PC-3 (cell line): ENCODE measurements around the gene PACSIN3. TPM values are rescaled to one million over a fixed set of nuclear protein-coding genes. Genes with fewer than 3 reads are reported as not detected.
A peak's percentile ranks its signal among the peaks of the same experiment; 100 is the strongest.

Experiments
- ATAC-seq: fragments of 200-7000 bp; cut with Tn5 transposase; 2 replicates; pipeline ENCODE4 v1.9.1; 2020; ENCODE audit warnings: mild to moderate bottlenecking, moderate library complexity
- BruUV-seq: library from RNA; stranded (reverse); fragments of 400-500 nt; replicated peaks from 2 replicates; lab custom pipeline; 2021; lab: Mats Ljungman, UMichigan
- CTCF ChIA-PET: fragments of 300-600 bp; sonication (Branson Sonifier 250); formaldehyde crosslinking; loops from one replicate; lab custom pipeline; 2022; ENCODE audit warnings: antibody characterized with exemption; lab: Charles Lee
- POLR2A ChIA-PET: fragments of 300-600 bp; sonication (Branson Sonifier 250); formaldehyde crosslinking; loops from one replicate; lab custom pipeline; 2022; ENCODE audit warnings: antibody characterized with exemption; ENCODE audit not compliant: unreplicated experiment; lab: Charles Lee
- DNase-seq: peaks from one replicate; pipeline ENCODE4 v3.0.0-alpha.2; 2015
- H2AFZ ChIP-seq: fragments of 300-600 bp; sonication (generic); 2 replicates; pipeline ENCODE4 v1.6.0; 2016; ENCODE audit warnings: antibody characterized with exemption, low read length
- H3F3A ChIP-seq: fragments of 300-600 bp; sonication (generic); one replicate; pipeline ENCODE4 v1.6.0; 2017; ENCODE audit warnings: antibody characterized with exemption, low read length, control low read depth, mild to moderate bottlenecking; ENCODE audit not compliant: unreplicated experiment
- H3K27ac ChIP-seq: fragments of 300-600 bp; sonication (generic); 2 replicates; pipeline ENCODE4 v1.5.1; 2016; ENCODE audit warnings: mild to moderate bottlenecking, low read length
- H3K27me3 ChIP-seq: fragments of 300-600 bp; sonication (generic); 2 replicates; pipeline ENCODE4 v1.6.1; 2016; ENCODE audit warnings: low read length, mixed read lengths
- H3K36me3 ChIP-seq: fragments of 300-600 bp; sonication (generic); 2 replicates; pipeline ENCODE4 v1.6.1; 2016; ENCODE audit warnings: low read depth, mixed run types, low read length, mixed read lengths
- H3K4me1 ChIP-seq: fragments of 300-600 bp; sonication (generic); 2 replicates; pipeline ENCODE4 v1.5.1; 2016; ENCODE audit warnings: low read length; ENCODE audit not compliant: insufficient read depth
- H3K4me2 ChIP-seq: fragments of 300-600 bp; sonication (generic); 2 replicates; pipeline ENCODE4 v1.6.0; 2016; ENCODE audit warnings: low read length
- H3K4me3 ChIP-seq: fragments of 300-600 bp; sonication (generic); 2 replicates; pipeline ENCODE4 v1.5.1; 2016; ENCODE audit warnings: mild to moderate bottlenecking, low read length, mixed read lengths
- H3K79me2 ChIP-seq: fragments of 300-600 bp; sonication (generic); 2 replicates; pipeline ENCODE4 v1.6.1; 2017; ENCODE audit warnings: low read length, mixed read lengths
- H3K9ac ChIP-seq: fragments of 300-600 bp; sonication (generic); 2 replicates; pipeline ENCODE4 v1.6.0; 2016; ENCODE audit warnings: mild to moderate bottlenecking, low read length
- H3K9me2 ChIP-seq: fragments of 300-600 bp; sonication (generic); replicated peaks from 2 replicates; pipeline ENCODE4 v1.6.1; 2016; ENCODE audit warnings: mixed run types, low read length, mixed read lengths
- H3K9me3 ChIP-seq: fragments of 300-600 bp; sonication (generic); 2 replicates; pipeline ENCODE4 v1.6.1; 2016; ENCODE audit warnings: low read length, mixed read lengths
- H4K20me1 ChIP-seq: fragments of 300-600 bp; sonication (generic); 2 replicates; pipeline ENCODE4 v1.6.1; 2016; ENCODE audit warnings: low read length, mixed read lengths
- CTCF ChIP-seq: fragments of 300-600 bp; sonication (generic); conservative IDR thresholded peaks from 2 replicates; pipeline ENCODE4 v1.5.1; 2017; ENCODE audit warnings: antibody characterized with exemption, low read depth, mild to moderate bottlenecking, low read length
- EZH2 ChIP-seq: fragments of 300-600 bp; sonication (generic); IDR thresholded peaks from one replicate; pipeline ENCODE4 v1.6.1; 2017; ENCODE audit warnings: antibody characterized with exemption, mild to moderate bottlenecking, low read length; ENCODE audit not compliant: unreplicated experiment
- EZH2phosphoT487 ChIP-seq: fragments of 300-600 bp; sonication (generic); IDR thresholded peaks from 2 replicates; pipeline ENCODE4 v1.6.1; 2018; ENCODE audit warnings: mild to moderate bottlenecking, antibody characterized with exemption, low read length, borderline replicate concordance
- intact Hi-C: fragments of 100-400 bp; cut with micrococcal nuclease; formaldehyde crosslinking; loops from 2 replicates; pipeline ENCODE4 v1.9.0; 2023
- total RNA-seq: library from RNA; depleted of rRNA; stranded (reverse); fragments of >200 nt; gene quantifications from 2 replicates; pipeline ENCODE4 v1.2.3, GENCODE V29; 2014

PACSIN3 gene
- total RNA-seq, 1 experiment from 2014 or later, result 83.9 TPM

DNA sequence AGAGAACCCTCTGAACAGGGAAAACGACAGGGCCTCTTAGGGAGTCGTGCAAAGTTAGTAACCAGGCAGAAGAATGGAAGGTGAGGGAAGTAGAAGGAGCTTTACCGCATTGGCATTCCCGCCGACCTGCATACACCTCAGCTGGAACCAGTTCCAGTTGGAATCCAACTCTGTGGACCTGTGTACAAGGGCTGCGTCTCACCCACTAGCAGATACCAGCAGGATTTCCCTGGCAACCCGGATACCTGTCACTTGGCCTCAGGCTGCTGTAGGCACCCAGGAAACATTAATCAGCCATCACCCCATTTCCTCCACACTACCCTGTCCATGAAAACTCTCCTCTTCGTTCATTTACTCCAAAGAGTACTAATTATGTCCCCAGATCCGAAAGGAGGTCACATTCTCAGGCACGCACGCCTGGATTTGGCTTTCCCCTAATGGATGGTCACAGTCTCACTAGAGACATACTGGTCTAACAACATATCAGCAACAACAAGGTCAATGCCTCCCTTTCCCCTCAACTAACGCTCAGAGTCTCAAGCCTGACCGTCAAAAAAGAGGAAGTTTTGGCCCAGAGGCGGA lies 10.4 kb downstream of the PACSIN3 start:
- Histone ChIP-seq H3K27ac (peak overlapping the region; percentile 72), H3K9ac (peak overlapping the region; percentile 99), H3K27me3 (no peaks in the 10 kb centered on the region), H3K9me2 (no peaks in the 10 kb centered on the region), H3K36me3 (peaks cover 38% of the 10 kb centered on the region; the same call in 1 of the 2 replicates), H3F3A (no peaks in the 10 kb centered on the region), H3K9me3 (no peaks in the 10 kb centered on the region), H4K20me1 (no peaks in the 10 kb centered on the region), H3K4me1 (0 out of 2 replicates have a peak, but pooled peaks cover 8% of the 10 kb centered on the region), H3K4me2 (peak overlapping the region; percentile 85), H2AFZ (peak overlapping the region; percentile 70), H3K79me2 (peaks cover 56% of the 10 kb centered on the region), H3K4me3 (peak overlapping the region; percentile 94)
- DNase-seq, result peak; percentile 13
- intact Hi-C loops, result loop anchor here (2.0 kb wide), 2 partner anchors 39 to 73 kb away; partner anchors contain the start of genes ACP2 and DDB2
- no peak for TF ChIP-seq EZH2
- no peak for TF ChIP-seq EZH2phosphoT487
- ChIA-PET CTCF (no interaction called here), POLR2A (no interaction called here)
- no TSS peak for BruUV-seq
- ATAC-seq, result no peak

DNA sequence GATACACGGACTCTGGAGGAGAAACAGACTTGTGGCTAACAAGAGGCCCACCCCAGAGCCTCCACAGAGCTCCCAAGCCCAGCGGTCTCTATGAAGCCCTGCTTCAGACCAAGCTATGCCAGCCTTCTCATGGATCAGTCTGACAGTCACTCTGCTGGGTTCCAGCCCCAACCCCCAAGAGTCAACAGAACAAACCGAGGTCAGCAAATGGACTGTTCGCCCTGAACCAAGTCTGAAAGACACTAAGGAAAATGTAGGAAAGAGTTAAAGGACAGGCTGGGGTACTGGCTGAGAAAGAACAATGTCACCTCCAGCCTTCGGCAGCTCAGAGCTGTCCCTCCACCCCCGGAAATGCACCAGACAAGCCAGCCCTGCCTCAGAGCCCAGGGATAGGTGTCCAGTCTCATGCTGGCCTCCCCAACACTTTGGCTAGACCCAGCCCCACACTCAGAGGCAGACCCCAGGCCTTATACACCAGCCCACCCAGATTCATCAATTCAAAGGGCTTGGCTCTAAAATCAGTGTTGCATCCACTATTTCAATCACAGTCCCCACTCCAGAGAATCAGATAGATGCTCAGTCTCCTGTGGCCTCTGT lies 13.4 kb downstream of the PACSIN3 start:
- Histone ChIP-seq H3K4me1 (0 out of 2 replicates have a peak, but pooled peaks cover 8% of the 10 kb centered on the region), H3K4me2 (no peak overlapping the region), H3K27me3 (no peaks in the 10 kb centered on the region), H3K9me3 (no peaks in the 10 kb centered on the region), H3K9me2 (no peaks in the 10 kb centered on the region), H4K20me1 (no peaks in the 10 kb centered on the region), H3K36me3 (peaks cover 33% of the 10 kb centered on the region; the same call in 1 of the 2 replicates), H3F3A (no peaks in the 10 kb centered on the region), H2AFZ (no peak overlapping the region), H3K79me2 (peaks cover 58% of the 10 kb centered on the region), H3K27ac (no peak overlapping the region), H3K9ac (no peak overlapping the region), H3K4me3 (no peak overlapping the region)
- BruUV-seq, result no TSS peak
- no peak for DNase-seq
- POLR2A ChIA-PET, result no interaction called here
- TF ChIP-seq CTCF, result no peak
- no peak for TF ChIP-seq EZH2phosphoT487
- TF ChIP-seq EZH2, result no peak
- intact Hi-C loops, result no loop called here
- CTCF ChIA-PET, result no interaction called here
- ATAC-seq, result no peak

GRCh38 chr11:47171856-47172255 lies 14.4 kb downstream of the PACSIN3 start:
- ATAC-seq (no peak), DNase-seq (no peak)
- H3K9me2 ChIP-seq, result no peaks in the 10 kb centered on the region
- TF ChIP-seq EZH2, result no peak
- TF ChIP-seq CTCF, result no peak
- TF ChIP-seq EZH2phosphoT487, result no peak
- no peaks in the 10 kb centered on the region for H4K20me1 ChIP-seq
- no peak overlapping the region for H3K4me3 ChIP-seq
- H3K27ac ChIP-seq, result no peak overlapping the region
- H3K79me2 ChIP-seq, result peaks cover 58% of the 10 kb centered on the region
- H3K9ac ChIP-seq, result no peak overlapping the region
- CTCF ChIA-PET, result no interaction called here
- POLR2A ChIA-PET, result no interaction called here
- H3K4me1 ChIP-seq, result 0 out of 2 replicates have a peak, but pooled peaks cover 8% of the 10 kb centered on the region
- intact Hi-C loops, result no loop called here
- H3K4me2 ChIP-seq, result no peak overlapping the region
- H3K9me3 ChIP-seq, result no peaks in the 10 kb centered on the region
- H3K27me3 ChIP-seq, result no peaks in the 10 kb centered on the region
- no peaks in the 10 kb centered on the region for H3F3A ChIP-seq
- BruUV-seq, result no TSS peak
- H3K36me3 ChIP-seq, result peaks cover 43% of the 10 kb centered on the region; the same call in 1 of the 2 replicates
- H2AFZ ChIP-seq, result no peak overlapping the region
